GM12878 (cell line): ENCODE measurements around the gene ZBTB49. TPM values are rescaled to one million over a fixed set of nuclear protein-coding genes. Genes with fewer than 3 reads are reported as not detected.

Source experiments
- DPF2 ChIP-seq: fragments of 450-650 bp; IDR thresholded peaks from 2 replicates; pipeline ENCODE4 v1.6.1; 2017; ENCODE audit warnings: mild to moderate bottlenecking
- EED ChIP-seq: sonication (generic); IDR thresholded peaks from 2 replicates; pipeline ENCODE4 v1.6.1; 2016; ENCODE audit warnings: antibody characterized with exemption, low read depth
- ESRRA ChIP-seq: IDR thresholded peaks from 2 replicates; pipeline ENCODE4 v1.6.1; 2012; ENCODE audit warnings: mild to moderate bottlenecking, low read length, improper control_type of control experiment
- GATAD2B ChIP-seq: fragments of 450-650 bp; conservative IDR thresholded peaks from 2 replicates; pipeline ENCODE4 v1.6.1; 2017; ENCODE audit warnings: low read depth, mild to moderate bottlenecking, moderate library complexity
- JUNB ChIP-seq: IDR thresholded peaks from 2 replicates; pipeline ENCODE4 v1.6.1; 2016; ENCODE audit warnings: antibody characterized with exemption, mild to moderate bottlenecking
- NR2C1 ChIP-seq: fragments of 450-650 bp; IDR thresholded peaks from 2 replicates; pipeline ENCODE4 v1.6.1; 2017; ENCODE audit warnings: antibody characterized with exemption, mild to moderate bottlenecking, moderate library complexity
- PML ChIP-seq: IDR thresholded peaks from 2 replicates; pipeline ENCODE4 v1.6.1; 2012; ENCODE audit warnings: low read length, inconsistent platforms
- SIN3A ChIP-seq: IDR thresholded peaks from 2 replicates; pipeline ENCODE4 v1.6.1; 2012; ENCODE audit warnings: low read depth, low read length, improper control_type of control experiment
- TARDBP ChIP-seq: IDR thresholded peaks from 2 replicates; pipeline ENCODE4 v1.6.1; 2016; ENCODE audit warnings: borderline replicate concordance
- ZNF207 ChIP-seq: fragments of 450-650 bp; IDR thresholded peaks from 2 replicates; pipeline ENCODE4 v1.6.1; 2014; ENCODE audit warnings: antibody characterized with exemption, mild to moderate bottlenecking, borderline replicate concordance
- ZNF622 ChIP-seq: fragments of 450-650 bp; IDR thresholded peaks from 2 replicates; pipeline ENCODE4 v1.6.1; 2017; ENCODE audit warnings: mild to moderate bottlenecking, inconsistent platforms
- polyA plus RNA-seq, 11 experiments: library from polyadenylated mRNA; depleted of rRNA in 4 of 11; unstranded in 6 of 11; stranded (reverse) in 5 of 11; fragments of >200 nt; fragmentation: Nextera tagmentation in 4 of 11; fragmentation: Illumina TruSeq in 1 of 11; extraction: Ambion mirVana in 4 of 11; extraction: Trizol in 1 of 11; gene quantifications; 1 replicate in 1 of 11; 2 replicates in 10 of 11; pipeline versions ENCODE4 v1.2.1 to v1.2.3, GENCODE V29; 2011 to 2016; ENCODE audit warnings: inconsistent platforms in 2 of 11, missing spikeins in 2 of 11, low read depth in 1 of 11
- total RNA-seq, 4 experiments: library from RNA; depleted of rRNA in 3 of 4; stranded (reverse); fragments of >200 nt in 3 of 4; fragmentation: Illumina TruSeq in 1 of 4; extraction: Trizol in 1 of 4; gene quantifications; 2 replicates each; pipeline versions ENCODE4 v1.2.1 to v1.2.3, GENCODE V29; 2013 to 2021
- TF ChIP-seq, protein P1 (sequence below): fragments of 450-650 bp; IDR thresholded peaks from 2 replicates; pipeline ENCODE4 v1.6.1; 2017; ENCODE audit warnings: mild to moderate bottlenecking
- TF ChIP-seq, protein P2 (sequence below): IDR thresholded peaks from 2 replicates; pipeline ENCODE4 v1.6.1; 2012; ENCODE audit warnings: low read length, inconsistent platforms
- TF ChIP-seq, protein P3 (sequence below): fragments of 450-650 bp; IDR thresholded peaks from 2 replicates; pipeline ENCODE4 v1.6.1; 2017; ENCODE audit warnings: mild to moderate bottlenecking, low read depth, inconsistent platforms; ENCODE audit not compliant: poor library complexity, severe bottlenecking
- TF ChIP-seq, protein P4 (sequence below): IDR thresholded peaks from 2 replicates; pipeline ENCODE4 v1.6.1; 2012; ENCODE audit warnings: low read depth, low read length, improper control_type of control experiment
- TF ChIP-seq, protein P5 (sequence below): fragments of 150-350 bp; IDR thresholded peaks from 2 replicates; pipeline ENCODE4 v1.6.1; 2016; ENCODE audit warnings: low read depth, low read length

Gene ZBTB49
- total and polyA plus RNA-seq, 10 of the 15 experiments (the other 5 are each of a cell fraction or from before 2014, with no cell fraction given): 0.37 to 4.8 (median 4.1) TPM

DNA sequence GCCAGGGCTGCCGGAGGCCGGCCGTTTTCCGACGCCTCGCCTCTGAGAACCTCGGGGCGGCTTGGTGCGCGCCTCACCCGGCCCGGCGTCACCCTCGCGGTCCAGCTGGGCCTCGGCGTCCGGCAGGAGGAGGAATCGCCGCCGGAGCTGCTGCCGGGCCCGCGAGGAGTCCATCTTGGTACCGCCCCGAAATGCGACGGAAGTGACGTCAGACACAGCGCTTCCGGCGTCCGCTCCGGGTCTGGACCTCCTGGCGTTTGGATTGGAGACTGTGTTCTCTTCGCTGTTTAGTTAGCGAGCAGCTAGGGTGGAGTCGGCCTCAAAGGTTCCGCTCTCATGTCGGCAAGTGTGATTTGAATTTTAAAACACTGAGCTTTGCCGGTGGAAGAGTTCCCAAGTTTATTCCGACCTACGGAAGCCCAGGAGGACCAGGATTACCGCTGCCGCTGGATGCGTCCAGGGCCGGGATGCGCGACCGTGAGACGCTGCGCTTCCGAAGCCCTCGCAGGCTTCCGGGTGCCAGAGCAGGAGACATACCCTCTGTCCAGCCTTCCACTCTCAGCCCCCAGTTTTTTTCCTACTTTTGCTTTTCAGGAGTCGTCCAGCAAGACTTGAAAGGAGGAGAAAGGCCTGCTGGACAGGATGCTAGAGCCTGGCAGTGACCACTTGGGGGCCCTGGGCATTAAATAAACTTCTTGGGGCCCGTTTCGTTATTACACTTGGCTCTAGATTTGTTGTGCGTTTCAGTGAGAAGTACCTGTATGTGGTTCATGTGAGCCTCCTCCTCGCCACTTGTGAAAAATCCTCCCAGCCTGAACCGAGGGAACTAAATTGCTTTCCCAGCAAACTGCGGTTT is 41.8 kb upstream of the ZBTB49 start, which contains the start of gene TMEM128 (continued):
- TF ChIP-seq PML: peak; percentile 94
- peak; percentile 85 for TF ChIP-seq SIN3A
- no peak for TF ChIP-seq ESRRA
- peak; percentile 54; the same call in 1 of the 2 replicates for TF ChIP-seq TARDBP
- TF ChIP-seq, protein P1, sequence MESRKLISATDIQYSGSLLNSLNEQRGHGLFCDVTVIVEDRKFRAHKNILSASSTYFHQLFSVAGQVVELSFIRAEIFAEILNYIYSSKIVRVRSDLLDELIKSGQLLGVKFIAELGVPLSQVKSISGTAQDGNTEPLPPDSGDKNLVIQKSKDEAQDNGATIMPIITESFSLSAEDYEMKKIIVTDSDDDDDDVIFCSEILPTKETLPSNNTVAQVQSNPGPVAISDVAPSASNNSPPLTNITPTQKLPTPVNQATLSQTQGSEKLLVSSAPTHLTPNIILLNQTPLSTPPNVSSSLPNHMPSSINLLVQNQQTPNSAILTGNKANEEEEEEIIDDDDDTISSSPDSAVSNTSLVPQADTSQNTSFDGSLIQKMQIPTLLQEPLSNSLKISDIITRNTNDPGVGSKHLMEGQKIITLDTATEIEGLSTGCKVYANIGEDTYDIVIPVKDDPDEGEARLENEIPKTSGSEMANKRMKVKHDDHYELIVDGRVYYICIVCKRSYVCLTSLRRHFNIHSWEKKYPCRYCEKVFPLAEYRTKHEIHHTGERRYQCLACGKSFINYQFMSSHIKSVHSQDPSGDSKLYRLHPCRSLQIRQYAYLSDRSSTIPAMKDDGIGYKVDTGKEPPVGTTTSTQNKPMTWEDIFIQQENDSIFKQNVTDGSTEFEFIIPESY: no peak; the same call in 1 of the 2 replicates
- TF ChIP-seq, protein P2, sequence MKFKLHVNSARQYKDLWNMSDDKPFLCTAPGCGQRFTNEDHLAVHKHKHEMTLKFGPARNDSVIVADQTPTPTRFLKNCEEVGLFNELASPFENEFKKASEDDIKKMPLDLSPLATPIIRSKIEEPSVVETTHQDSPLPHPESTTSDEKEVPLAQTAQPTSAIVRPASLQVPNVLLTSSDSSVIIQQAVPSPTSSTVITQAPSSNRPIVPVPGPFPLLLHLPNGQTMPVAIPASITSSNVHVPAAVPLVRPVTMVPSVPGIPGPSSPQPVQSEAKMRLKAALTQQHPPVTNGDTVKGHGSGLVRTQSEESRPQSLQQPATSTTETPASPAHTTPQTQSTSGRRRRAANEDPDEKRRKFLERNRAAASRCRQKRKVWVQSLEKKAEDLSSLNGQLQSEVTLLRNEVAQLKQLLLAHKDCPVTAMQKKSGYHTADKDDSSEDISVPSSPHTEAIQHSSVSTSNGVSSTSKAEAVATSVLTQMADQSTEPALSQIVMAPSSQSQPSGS: peak; percentile 67; the same call in 1 of the 2 replicates
- TF ChIP-seq ZNF207: peak; percentile 89
- TF ChIP-seq, protein P3, sequence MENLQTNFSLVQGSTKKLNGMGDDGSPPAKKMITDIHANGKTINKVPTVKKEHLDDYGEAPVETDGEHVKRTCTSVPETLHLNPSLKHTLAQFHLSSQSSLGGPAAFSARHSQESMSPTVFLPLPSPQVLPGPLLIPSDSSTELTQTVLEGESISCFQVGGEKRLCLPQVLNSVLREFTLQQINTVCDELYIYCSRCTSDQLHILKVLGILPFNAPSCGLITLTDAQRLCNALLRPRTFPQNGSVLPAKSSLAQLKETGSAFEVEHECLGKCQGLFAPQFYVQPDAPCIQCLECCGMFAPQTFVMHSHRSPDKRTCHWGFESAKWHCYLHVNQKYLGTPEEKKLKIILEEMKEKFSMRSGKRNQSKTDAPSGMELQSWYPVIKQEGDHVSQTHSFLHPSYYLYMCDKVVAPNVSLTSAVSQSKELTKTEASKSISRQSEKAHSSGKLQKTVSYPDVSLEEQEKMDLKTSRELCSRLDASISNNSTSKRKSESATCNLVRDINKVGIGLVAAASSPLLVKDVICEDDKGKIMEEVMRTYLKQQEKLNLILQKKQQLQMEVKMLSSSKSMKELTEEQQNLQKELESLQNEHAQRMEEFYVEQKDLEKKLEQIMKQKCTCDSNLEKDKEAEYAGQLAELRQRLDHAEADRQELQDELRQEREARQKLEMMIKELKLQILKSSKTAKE: peak; percentile 49
- no peak for TF ChIP-seq ZNF622
- TF ChIP-seq, protein P4, sequence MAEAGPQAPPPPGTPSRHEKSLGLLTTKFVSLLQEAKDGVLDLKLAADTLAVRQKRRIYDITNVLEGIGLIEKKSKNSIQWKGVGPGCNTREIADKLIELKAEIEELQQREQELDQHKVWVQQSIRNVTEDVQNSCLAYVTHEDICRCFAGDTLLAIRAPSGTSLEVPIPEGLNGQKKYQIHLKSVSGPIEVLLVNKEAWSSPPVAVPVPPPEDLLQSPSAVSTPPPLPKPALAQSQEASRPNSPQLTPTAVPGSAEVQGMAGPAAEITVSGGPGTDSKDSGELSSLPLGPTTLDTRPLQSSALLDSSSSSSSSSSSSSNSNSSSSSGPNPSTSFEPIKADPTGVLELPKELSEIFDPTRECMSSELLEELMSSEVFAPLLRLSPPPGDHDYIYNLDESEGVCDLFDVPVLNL: 0 out of 2 replicates have a peak, but pooled peaks have one; percentile 30
- TF ChIP-seq GATAD2B: peak; percentile 65
- TF ChIP-seq JUNB: peak; percentile 11; the same call in 1 of the 2 replicates
- TF ChIP-seq DPF2: 0 out of 2 replicates have a peak, but pooled peaks have one; percentile 39
- TF ChIP-seq, protein P5, sequence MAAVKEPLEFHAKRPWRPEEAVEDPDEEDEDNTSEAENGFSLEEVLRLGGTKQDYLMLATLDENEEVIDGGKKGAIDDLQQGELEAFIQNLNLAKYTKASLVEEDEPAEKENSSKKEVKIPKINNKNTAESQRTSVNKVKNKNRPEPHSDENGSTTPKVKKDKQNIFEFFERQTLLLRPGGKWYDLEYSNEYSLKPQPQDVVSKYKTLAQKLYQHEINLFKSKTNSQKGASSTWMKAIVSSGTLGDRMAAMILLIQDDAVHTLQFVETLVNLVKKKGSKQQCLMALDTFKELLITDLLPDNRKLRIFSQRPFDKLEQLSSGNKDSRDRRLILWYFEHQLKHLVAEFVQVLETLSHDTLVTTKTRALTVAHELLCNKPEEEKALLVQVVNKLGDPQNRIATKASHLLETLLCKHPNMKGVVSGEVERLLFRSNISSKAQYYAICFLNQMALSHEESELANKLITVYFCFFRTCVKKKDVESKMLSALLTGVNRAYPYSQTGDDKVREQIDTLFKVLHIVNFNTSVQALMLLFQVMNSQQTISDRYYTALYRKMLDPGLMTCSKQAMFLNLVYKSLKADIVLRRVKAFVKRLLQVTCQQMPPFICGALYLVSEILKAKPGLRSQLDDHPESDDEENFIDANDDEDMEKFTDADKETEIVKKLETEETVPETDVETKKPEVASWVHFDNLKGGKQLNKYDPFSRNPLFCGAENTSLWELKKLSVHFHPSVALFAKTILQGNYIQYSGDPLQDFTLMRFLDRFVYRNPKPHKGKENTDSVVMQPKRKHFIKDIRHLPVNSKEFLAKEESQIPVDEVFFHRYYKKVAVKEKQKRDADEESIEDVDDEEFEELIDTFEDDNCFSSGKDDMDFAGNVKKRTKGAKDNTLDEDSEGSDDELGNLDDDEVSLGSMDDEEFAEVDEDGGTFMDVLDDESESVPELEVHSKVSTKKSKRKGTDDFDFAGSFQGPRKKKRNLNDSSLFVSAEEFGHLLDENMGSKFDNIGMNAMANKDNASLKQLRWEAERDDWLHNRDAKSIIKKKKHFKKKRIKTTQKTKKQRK: no peak
- peak; percentile 59 for TF ChIP-seq EED
- peak; percentile 20; the same call in 1 of the 2 replicates for TF ChIP-seq NR2C1
